ENCODE results near the gene COPS7A. TPM values are rescaled to one million over a fixed set of nuclear protein-coding genes. Genes with fewer than 3 reads are reported as not detected.
A peak's percentile ranks its signal among the peaks of the same experiment; 100 is the strongest.

Gene COPS7A
- total and polyA plus RNA-seq, 9 of the 15 experiments (the other 6 are each of a cell fraction or from before 2014, with no cell fraction given) = 12.7 to 36.0 (median 24.3) TPM

- no peak for TF ChIP-seq E4F1 (CRISPR knock-in tag; IDR thresholded peaks at IDR 0.05; ENCODE audit: borderline replicate concordance)
- TF ChIP-seq BCOR (IDR thresholded peaks at IDR 0.05) = no peak
- no peak for TF ChIP-seq RFX5 (IDR thresholded peaks at IDR 0.05; ENCODE audit: low read depth, low read length)
- TF ChIP-seq SMARCE1 (IDR thresholded peaks at IDR 0.05) = 0 out of 2 replicates have a peak, but pooled peaks have one; percentile 35
- no peak for TF ChIP-seq SIX5 (IDR thresholded peaks at IDR 0.05; ENCODE audit: borderline replicate concordance in 1 of 2, insufficient read depth in 1 of 2, low read depth in 1 of 2, low read length in 2 of 2)
- TF ChIP-seq HDAC3 (IDR thresholded peaks at IDR 0.05; ENCODE audit: borderline replicate concordance, partially characterized antibody) = peak; percentile 46
- TF ChIP-seq SLC30A9 (CRISPR knock-in tag; IDR thresholded peaks at IDR 0.05) = no peak
- TF ChIP-seq GABPB2 (CRISPR knock-in tag; conservative IDR thresholded peaks at IDR 0.05) = no peak
- no peak for TF ChIP-seq KLF10 (CRISPR knock-in tag; IDR thresholded peaks at IDR 0.05)
- TF ChIP-seq NFATC3 (IDR thresholded peaks at IDR 0.05) = 0 out of 2 replicates have a peak, but pooled peaks have one; percentile 62
- TF ChIP-seq PURB (CRISPR knock-in tag; IDR thresholded peaks at IDR 0.05; ENCODE audit: low read depth) = no peak
- TF ChIP-seq RBBP5 (IDR thresholded peaks at IDR 0.05; ENCODE audit: borderline replicate concordance, insufficient read depth, low read length, poor library complexity, severe bottlenecking) = no peak
- TF ChIP-seq PHB (CRISPR knock-in tag; IDR thresholded peaks at IDR 0.05) = no peak
- peak; percentile 87 for TF ChIP-seq CEBPB (tag; IDR thresholded peaks at IDR 0.05)
- peak; percentile 43 for TF ChIP-seq FOSL1 (tag; conservative IDR thresholded peaks at IDR 0.05)
- no peak for TF ChIP-seq ZBTB33 (CRISPR knock-in tag; IDR thresholded peaks at IDR 0.05)
- no peak for TF ChIP-seq TAF7 (tag; IDR thresholded peaks at IDR 0.05)
- TF ChIP-seq TEAD4 (IDR thresholded peaks at IDR 0.05; ENCODE audit: low read length) = peak; percentile 70
- no peak for TF ChIP-seq TEAD4 (CRISPR knock-in tag; IDR thresholded peaks at IDR 0.05; ENCODE audit: borderline replicate concordance)
- 0 out of 2 replicates have a peak, but pooled peaks have one; percentile 16 for TF ChIP-seq JUND (IDR thresholded peaks at IDR 0.05; ENCODE audit: borderline replicate concordance, low read depth, low read length)
- no peak for TF ChIP-seq JUND (tag; IDR thresholded peaks at IDR 0.05; ENCODE audit: borderline replicate concordance, low read depth, low read length)
- TF ChIP-seq FOXK1 (CRISPR knock-in tag; IDR thresholded peaks at IDR 0.05; ENCODE audit: borderline replicate concordance) = no peak
- TF ChIP-seq MTA2 (IDR thresholded peaks at IDR 0.05; ENCODE audit: low read depth) = 0 out of 2 replicates have a peak, but pooled peaks have one; percentile 24
- peak; percentile 84 for TF ChIP-seq ARID1B (IDR thresholded peaks at IDR 0.05)
- TF ChIP-seq GTF2F1 (IDR thresholded peaks at IDR 0.05; ENCODE audit: low read depth, low read length) = no peak
- no peak for TF ChIP-seq ZNF584 (CRISPR knock-in tag; IDR thresholded peaks at IDR 0.05; ENCODE audit: low read depth)
- TF ChIP-seq MEIS2 (IDR thresholded peaks at IDR 0.05; ENCODE audit: partially characterized antibody) = no peak
- no peak for TF ChIP-seq LCOR (CRISPR knock-in tag; IDR thresholded peaks at IDR 0.05)
Measured at GRCh38 chr12:6722863-6723262, 983 bp upstream of the COPS7A start (continued).

Data from K562 (cell line).